ENCODE measurements around the gene LCNL1. TPM values are rescaled to one million over a fixed set of nuclear protein-coding genes. Genes with fewer than 3 reads are reported as not detected.

The LCNL1 gene
- total RNA-seq, 1 experiment from 2014 or later: 0.82 TPM

DNA sequence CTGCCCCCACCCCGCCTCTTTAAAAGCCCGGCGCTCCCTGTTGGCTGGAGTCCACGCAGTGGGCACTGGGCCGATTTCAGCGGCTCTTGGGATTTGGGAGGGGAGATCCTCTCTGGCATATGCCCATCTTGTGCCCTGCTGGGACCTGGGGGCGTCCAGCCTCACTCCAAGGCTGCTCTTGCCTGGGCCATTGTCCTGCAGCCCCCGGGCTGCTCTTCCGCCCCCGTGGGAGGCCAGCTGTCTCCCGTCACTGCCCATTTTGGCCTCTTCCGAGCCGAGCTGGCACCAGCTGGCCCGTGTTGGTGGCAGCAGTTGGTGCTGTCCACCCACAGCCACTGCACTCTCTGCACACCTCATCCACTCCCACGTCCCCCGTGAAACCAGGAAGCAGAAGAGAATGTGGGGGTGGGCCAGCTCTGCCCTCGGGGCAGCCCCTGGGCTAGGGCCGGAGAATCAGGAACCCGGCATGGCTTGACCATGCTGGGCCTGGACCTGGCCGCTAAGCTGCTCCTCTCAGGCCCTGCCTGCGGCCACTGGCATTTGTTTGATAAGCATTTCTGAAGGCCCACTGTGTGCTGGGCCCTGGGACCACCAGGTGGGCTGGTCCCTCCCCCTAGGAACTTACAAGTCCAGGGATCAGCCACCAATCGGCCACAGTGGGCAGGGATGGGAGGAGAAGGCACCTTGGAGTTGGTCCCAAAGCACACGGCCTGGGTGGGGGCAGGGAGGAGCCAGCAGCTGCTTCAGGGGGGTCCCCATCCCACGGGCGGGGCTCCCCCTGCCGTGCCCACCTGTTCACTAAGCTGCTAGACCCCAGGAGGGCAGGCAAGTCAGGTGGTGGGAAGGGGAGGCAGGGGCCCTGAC is 35.5 kb upstream of the LCNL1 start:
- intact Hi-C loops (cut with micrococcal nuclease; ENCODE audit: unreplicated experiment): loop anchor here (10.0 kb wide), 1 partner anchor 88 kb away; the partner anchor contains the start of gene FUT7
- ChIA-PET CTCF (interaction anchor here (1.0 to 2.1 kb wide), 7 partner anchors 14 to 121 kb away, joined by 3 to 22 read pairs (median 4); partner anchors contain the start of gene CLIC3), POLR2A (no interaction called here)
- H3K4me1 ChIP-seq (ENCODE audit: control insufficient read depth, insufficient read depth, low read length): peaks cover 33% of the 10 kb centered on the region
- H3K36me3 ChIP-seq (ENCODE audit: control insufficient read depth, insufficient read depth, low read length): peaks cover 7% of the 10 kb centered on the region; the same call in 1 of the 2 replicates
- DNase-seq (ENCODE audit: low read depth, low spot score) (no peak), ATAC-seq (no peak)
- TF ChIP-seq TCF7L2 (IDR thresholded peaks at IDR 0.05; ENCODE audit: low read depth, low read length) (no peak), CTCF (IDR thresholded peaks at IDR 0.05) (no peak), REST (IDR thresholded peaks at IDR 0.05; ENCODE audit: insufficient read depth in 1 of 2, low read depth in 2 of 2, low read length in 1 of 2) (no peak), SIN3A (IDR thresholded peaks at IDR 0.05; ENCODE audit: borderline replicate concordance, insufficient read depth, low read depth, low read length) (no peak), POLR2AphosphoS5 (IDR thresholded peaks at IDR 0.05; ENCODE audit: low read depth, low read length) (no peak)
- H3K9me3 ChIP-seq (ENCODE audit: control insufficient read depth, insufficient read depth, low read depth, low read length): no peaks in the 10 kb centered on the region
- no peak overlapping the region for H3K4me3 ChIP-seq (ENCODE audit: low read depth in 2 of 2, low read length in 2 of 2)
- no TSS peak for BruUV-seq (replicated peaks)
- no peaks in the 10 kb centered on the region for H3K27me3 ChIP-seq (ENCODE audit: control insufficient read depth, insufficient read depth, low read length)
- in situ Hi-C loops (cut with HindIII; ENCODE audit: low pct_unique_long_range_greater_than_20kb, low sequenced_read_pairs): no loop called here
- H3K27ac ChIP-seq (ENCODE audit: low read length): peak overlapping the region; percentile 48; the same call in 1 of the 2 replicates

DNA sequence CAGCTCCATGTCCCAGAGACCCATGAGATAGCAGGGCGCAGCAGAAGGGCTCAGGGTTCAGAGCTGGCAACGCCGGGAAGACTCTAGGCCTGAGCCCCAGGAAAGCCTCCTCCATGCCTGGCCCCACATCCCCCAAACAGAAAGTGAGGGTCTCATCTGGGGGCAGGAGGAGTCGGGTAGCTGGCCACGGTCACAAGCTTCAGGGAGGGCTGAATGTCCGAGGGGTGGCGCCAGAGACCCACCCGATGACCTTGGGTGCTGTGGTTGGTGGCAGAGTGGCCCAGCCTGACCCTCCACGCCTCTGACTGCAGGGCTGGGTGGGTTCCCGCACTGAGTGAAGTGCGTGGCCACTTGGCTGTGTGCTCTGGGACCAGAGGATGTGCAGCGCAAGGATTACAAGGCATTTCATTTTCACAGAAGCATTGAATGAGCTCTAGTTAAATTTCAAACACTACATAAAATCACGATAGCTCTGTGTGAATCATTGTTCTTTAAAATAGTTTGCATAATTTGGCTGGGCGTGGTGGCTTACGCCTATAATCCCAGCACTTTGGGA is 34.8 kb upstream of the LCNL1 start:
- Histone ChIP-seq H3K36me3 (ENCODE audit: control insufficient read depth, insufficient read depth, low read length) (peaks cover 7% of the 10 kb centered on the region; the same call in 1 of the 2 replicates), H3K27ac (ENCODE audit: low read length) (peak overlapping the region; percentile 48; the same call in 1 of the 2 replicates), H3K4me1 (ENCODE audit: control insufficient read depth, insufficient read depth, low read length) (peaks cover 33% of the 10 kb centered on the region), H3K4me3 (ENCODE audit: low read depth in 2 of 2, low read length in 2 of 2) (no peak overlapping the region), H3K27me3 (ENCODE audit: control insufficient read depth, insufficient read depth, low read length) (no peaks in the 10 kb centered on the region), H3K9me3 (ENCODE audit: control insufficient read depth, insufficient read depth, low read depth, low read length) (no peaks in the 10 kb centered on the region)
- ATAC-seq (0 out of 2 replicates have a peak, but pooled peaks have one; percentile 13), DNase-seq (ENCODE audit: low read depth, low spot score) (no peak)
- TF ChIP-seq SIN3A (IDR thresholded peaks at IDR 0.05; ENCODE audit: borderline replicate concordance, insufficient read depth, low read depth, low read length) (no peak), POLR2AphosphoS5 (IDR thresholded peaks at IDR 0.05; ENCODE audit: low read depth, low read length) (no peak), REST (IDR thresholded peaks at IDR 0.05; ENCODE audit: insufficient read depth in 1 of 2, low read depth in 2 of 2, low read length in 1 of 2) (no peak), CTCF (IDR thresholded peaks at IDR 0.05) (peak; percentile 83), TCF7L2 (IDR thresholded peaks at IDR 0.05; ENCODE audit: low read depth, low read length) (no peak)
- POLR2A ChIA-PET: no interaction called here
- BruUV-seq (replicated peaks): no TSS peak
- intact Hi-C loops (cut with micrococcal nuclease; ENCODE audit: unreplicated experiment) (loop anchor here (10.0 kb wide), 1 partner anchor 87 kb away; the partner anchor contains the start of gene FUT7), in situ Hi-C loops (cut with HindIII; ENCODE audit: low pct_unique_long_range_greater_than_20kb, low sequenced_read_pairs) (no loop called here)
- CTCF ChIA-PET: interaction anchor here (0.8 to 2.1 kb wide), 10 partner anchors 13 to 120 kb away, joined by 3 to 22 read pairs (median 4); partner anchors contain the start of gene CLIC3

Measured in Panc1 (cell line).